Measurements from ENCODE around the gene ZBTB20. TPM values are rescaled to one million over a fixed set of nuclear protein-coding genes. Genes with fewer than 3 reads are reported as not detected.

The ZBTB20 gene
- total and polyA plus RNA-seq, 5 donors from 2014 or later: 10.1 to 58.2 (median 13.2) TPM

DNA sequence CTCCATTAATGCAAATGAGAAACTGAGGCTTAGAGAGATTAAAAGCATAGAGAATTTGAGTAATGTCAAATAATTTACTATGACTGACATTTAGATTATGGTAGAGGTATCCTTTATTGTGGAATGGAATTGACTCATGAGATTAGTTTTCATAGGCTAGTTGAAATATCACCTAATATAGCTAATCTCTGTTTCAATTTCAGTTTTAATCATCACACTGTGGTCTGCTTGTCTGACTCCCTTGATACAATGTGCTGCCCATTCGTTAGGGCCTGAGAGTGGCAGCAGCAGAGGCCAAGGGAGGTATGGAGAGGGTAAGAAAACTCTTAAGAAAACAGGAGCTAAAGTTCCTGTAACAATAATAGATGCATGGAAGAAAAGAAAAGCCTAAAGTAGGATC, 13.2 kb upstream of the ZBTB20 start:
- peak overlapping the region in 2 of 3 donors; percentile 25 to 69 for H3K27ac Mint-ChIP-seq
- H3K9me3 Mint-ChIP-seq: peaks cover 0 to 5% (median 0%) of the 10 kb centered on the region in 7 donors
- no peak for DNase-seq
- no peaks in the 10 kb centered on the region for H3K27me3 ChIP-seq (ENCODE audit: control insufficient read depth, insufficient read depth, low read length)
- peaks cover 5% of the 10 kb centered on the region for H3K36me3 Mint-ChIP-seq
- H3K9me3 ChIP-seq (ENCODE audit: control insufficient read depth in 2 of 2, low read length in 2 of 2): no peaks in the 10 kb centered on the region
- H3K4me1 Mint-ChIP-seq: peaks cover 10 to 28% (median 22%) of the 10 kb centered on the region in 4 donors
- H3K4me3 ChIP-seq (ENCODE audit: low read depth, low read length): no peak overlapping the region
- no peaks in the 10 kb centered on the region for H3K27me3 Mint-ChIP-seq
- H3K4me3 Mint-ChIP-seq: peak overlapping the region in 1 of 4 donors; percentile 55
- ATAC-seq (ENCODE audit: low read depth in 2 of 2): no peak
- no peak overlapping the region for H3K27ac ChIP-seq (ENCODE audit: insufficient read depth, low read length, poor library complexity, severe bottlenecking)
- H3K36me3 ChIP-seq (ENCODE audit: control insufficient read depth, insufficient read depth, low read length): no peaks in the 10 kb centered on the region
- peaks cover 19% of the 10 kb centered on the region for H3K4me1 ChIP-seq (ENCODE audit: control insufficient read depth, insufficient read depth, low read length, poor library complexity, severe bottlenecking)

DNA sequence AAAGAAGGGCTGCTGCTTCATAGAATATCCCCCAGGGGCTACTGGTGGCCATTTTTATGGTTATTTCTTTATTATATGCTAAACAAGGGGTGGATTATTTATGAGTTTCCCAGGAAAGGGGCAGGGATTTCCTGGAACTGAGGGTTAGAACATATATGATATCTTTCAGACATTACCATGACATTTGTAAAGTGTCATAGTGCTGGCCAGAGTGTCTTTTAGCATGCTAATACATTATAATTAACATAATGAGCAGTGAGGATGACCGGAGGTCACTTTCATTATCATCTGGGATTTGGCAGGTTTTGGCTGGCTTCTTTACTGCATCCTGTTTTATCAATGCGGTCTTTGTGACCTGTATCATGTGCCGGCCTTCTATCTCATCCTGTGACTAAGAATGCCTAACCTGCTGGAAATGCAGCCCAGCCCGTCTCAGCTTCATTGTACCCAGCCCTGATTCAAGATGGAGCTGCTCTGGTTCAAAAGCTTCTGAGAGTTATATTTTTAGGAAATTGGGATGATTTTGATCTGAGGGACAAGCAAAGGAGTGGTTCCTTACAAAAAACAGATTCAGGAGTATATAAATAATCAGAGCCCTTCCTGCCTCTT, 9.1 kb upstream of the ZBTB20 start:
- Mint-ChIP-seq H3K9me3 (peaks cover 0 to 5% (median 0%) of the 10 kb centered on the region in 7 donors), H3K27me3 (no peaks in the 10 kb centered on the region), H3K4me3 (no peak overlapping the region), H3K27ac (no peak overlapping the region), H3K4me1 (peaks cover 0 to 5% (median 3%) of the 10 kb centered on the region in 4 donors), H3K36me3 (peaks cover 5% of the 10 kb centered on the region)
- ATAC-seq (ENCODE audit: low read depth in 2 of 2): no peak
- no peaks in the 10 kb centered on the region for H3K27me3 ChIP-seq (ENCODE audit: control insufficient read depth, insufficient read depth, low read length)
- DNase-seq: no peak
- no peaks in the 10 kb centered on the region for H3K9me3 ChIP-seq (ENCODE audit: control insufficient read depth in 2 of 2, low read length in 2 of 2)
- no peak overlapping the region for H3K4me3 ChIP-seq (ENCODE audit: low read depth, low read length)
- H3K4me1 ChIP-seq (ENCODE audit: control insufficient read depth, insufficient read depth, low read length, poor library complexity, severe bottlenecking): no peaks in the 10 kb centered on the region
- no peak overlapping the region for H3K27ac ChIP-seq (ENCODE audit: insufficient read depth, low read length, poor library complexity, severe bottlenecking)
- H3K36me3 ChIP-seq (ENCODE audit: control insufficient read depth, insufficient read depth, low read length): no peaks in the 10 kb centered on the region

DNA sequence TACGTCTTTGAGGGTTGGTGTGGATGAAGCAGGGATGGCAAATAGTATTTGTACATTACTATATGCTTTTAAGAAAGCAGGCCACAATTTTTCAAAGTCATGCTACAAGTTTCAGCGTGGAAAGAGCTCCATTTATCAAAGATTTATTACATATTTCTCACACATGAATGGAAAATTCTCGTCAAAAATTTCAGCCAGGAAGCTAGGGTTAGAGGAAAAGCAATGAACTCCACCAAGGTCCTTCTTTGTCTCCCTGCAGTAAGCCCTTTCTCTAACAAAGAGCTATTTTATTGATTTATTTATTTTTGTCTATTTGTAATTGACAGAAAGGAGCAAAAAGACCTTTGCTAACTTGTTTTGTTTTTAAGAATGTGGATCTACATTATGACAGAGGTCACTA, 7.5 kb upstream of the ZBTB20 start:
- H3K27me3 Mint-ChIP-seq: no peaks in the 10 kb centered on the region
- DNase-seq (no peak), ATAC-seq (ENCODE audit: low read depth in 2 of 2) (no peak)
- peaks cover 0 to 4% (median under 1%) of the 10 kb centered on the region in 4 donors for H3K4me1 Mint-ChIP-seq
- Histone ChIP-seq H3K27me3 (ENCODE audit: control insufficient read depth, insufficient read depth, low read length) (no peaks in the 10 kb centered on the region), H3K4me3 (ENCODE audit: low read depth, low read length) (no peak overlapping the region), H3K4me1 (ENCODE audit: control insufficient read depth, insufficient read depth, low read length, poor library complexity, severe bottlenecking) (no peaks in the 10 kb centered on the region), H3K9me3 (ENCODE audit: control insufficient read depth in 2 of 2, low read length in 2 of 2) (no peaks in the 10 kb centered on the region), H3K27ac (ENCODE audit: insufficient read depth, low read length, poor library complexity, severe bottlenecking) (no peak overlapping the region), H3K36me3 (ENCODE audit: control insufficient read depth, insufficient read depth, low read length) (no peaks in the 10 kb centered on the region)
- peaks cover 0 to 5% (median 2%) of the 10 kb centered on the region in 7 donors for H3K9me3 Mint-ChIP-seq
- H3K4me3 Mint-ChIP-seq: no peak overlapping the region
- no peak overlapping the region for H3K27ac Mint-ChIP-seq
- peaks cover 5% of the 10 kb centered on the region for H3K36me3 Mint-ChIP-seq

DNA sequence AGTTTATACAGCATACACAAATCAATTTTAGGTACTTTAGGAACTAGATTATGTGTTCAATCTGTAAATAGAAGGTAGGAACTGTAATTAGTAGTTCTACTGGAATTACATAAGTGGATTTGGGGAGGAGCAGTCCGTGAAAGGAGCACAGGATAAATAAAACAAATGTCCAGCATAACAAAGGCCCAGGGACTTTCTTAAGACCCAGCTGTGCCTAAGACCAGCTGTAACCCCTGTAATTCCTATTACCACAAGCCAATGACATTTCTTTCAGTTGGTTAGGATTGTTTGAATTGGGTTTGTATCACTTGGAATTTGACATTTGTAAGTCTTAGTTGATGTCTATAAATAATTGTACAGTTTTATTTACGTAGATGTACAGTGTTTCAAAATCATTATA, 4.8 kb upstream of the ZBTB20 start:
- Histone ChIP-seq H3K36me3 (ENCODE audit: control insufficient read depth, insufficient read depth, low read length) (no peaks in the 10 kb centered on the region), H3K4me3 (ENCODE audit: low read depth, low read length) (no peak overlapping the region), H3K4me1 (ENCODE audit: control insufficient read depth, insufficient read depth, low read length, poor library complexity, severe bottlenecking) (peaks cover 12% of the 10 kb centered on the region), H3K9me3 (ENCODE audit: control insufficient read depth in 2 of 2, low read length in 2 of 2) (no peaks in the 10 kb centered on the region), H3K27me3 (ENCODE audit: control insufficient read depth, insufficient read depth, low read length) (no peaks in the 10 kb centered on the region), H3K27ac (ENCODE audit: insufficient read depth, low read length, poor library complexity, severe bottlenecking) (no peak overlapping the region)
- ATAC-seq (ENCODE audit: low read depth in 2 of 2) (no peak), DNase-seq (no peak)
- H3K9me3 Mint-ChIP-seq: peaks cover 0 to 4% (median 2%) of the 10 kb centered on the region in 7 donors
- no peak overlapping the region for H3K4me3 Mint-ChIP-seq
- no peak overlapping the region for H3K27ac Mint-ChIP-seq
- H3K4me1 Mint-ChIP-seq: peaks cover 4 to 12% (median 6%) of the 10 kb centered on the region in 4 donors
- H3K27me3 Mint-ChIP-seq: peaks cover 6% of the 10 kb centered on the region
- H3K36me3 Mint-ChIP-seq: peaks cover 1% of the 10 kb centered on the region

DNA sequence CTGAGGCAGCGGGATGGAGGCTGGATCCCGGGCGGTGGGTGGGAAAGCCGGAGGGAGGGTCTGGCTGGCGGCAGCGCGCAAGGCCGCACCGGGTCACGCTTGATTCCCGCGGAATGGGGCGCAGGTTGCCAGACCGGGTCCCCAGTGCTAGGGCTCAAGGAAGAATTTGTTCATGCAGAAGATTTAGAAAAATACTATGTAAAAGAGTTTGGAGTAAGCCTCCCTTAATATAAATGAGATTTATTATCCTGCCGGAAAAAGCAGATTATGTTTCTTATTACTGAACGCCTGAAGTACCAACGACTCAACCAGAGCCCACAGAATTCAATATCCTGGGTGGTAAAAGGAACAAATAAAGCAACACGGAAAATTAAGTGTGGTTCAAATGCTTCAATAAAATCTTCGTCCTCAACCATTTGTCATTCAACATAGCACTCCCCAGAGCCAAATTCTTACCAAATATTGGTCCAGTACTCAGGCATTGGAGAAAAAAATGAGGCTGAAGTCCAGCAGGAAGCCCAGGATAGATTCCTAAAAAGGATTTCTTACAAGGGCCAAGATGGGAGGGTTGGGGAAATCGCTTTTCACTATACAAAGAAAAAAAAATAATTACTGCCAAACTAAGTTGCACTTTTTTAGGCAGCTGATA, 1.2 kb upstream of the ZBTB20 start:
- H3K36me3 ChIP-seq (ENCODE audit: control insufficient read depth, insufficient read depth, low read length): no peaks in the 10 kb centered on the region
- Mint-ChIP-seq H3K36me3 (no peaks in the 10 kb centered on the region), H3K9me3 (peaks cover 0 to 4% (median 2%) of the 10 kb centered on the region in 7 donors), H3K4me1 (peaks cover 19 to 34% (median 21%) of the 10 kb centered on the region in 4 donors), H3K27ac (peak overlapping the region; percentile 99 to 100 (median 99)), H3K27me3 (peaks cover 6% of the 10 kb centered on the region), H3K4me3 (peak overlapping the region; percentile 93 to 100 (median 98))
- peak overlapping the region; percentile 96 for H3K27ac ChIP-seq (ENCODE audit: insufficient read depth, low read length, poor library complexity, severe bottlenecking)
- H3K4me3 ChIP-seq (ENCODE audit: low read depth, low read length): peak overlapping the region; percentile 93
- DNase-seq: no peak
- peaks cover 22% of the 10 kb centered on the region for H3K4me1 ChIP-seq (ENCODE audit: control insufficient read depth, insufficient read depth, low read length, poor library complexity, severe bottlenecking)
- no peaks in the 10 kb centered on the region for H3K9me3 ChIP-seq (ENCODE audit: control insufficient read depth in 2 of 2, low read length in 2 of 2)
- no peak for ATAC-seq (ENCODE audit: low read depth in 2 of 2)
- no peaks in the 10 kb centered on the region for H3K27me3 ChIP-seq (ENCODE audit: control insufficient read depth, insufficient read depth, low read length)

DNA sequence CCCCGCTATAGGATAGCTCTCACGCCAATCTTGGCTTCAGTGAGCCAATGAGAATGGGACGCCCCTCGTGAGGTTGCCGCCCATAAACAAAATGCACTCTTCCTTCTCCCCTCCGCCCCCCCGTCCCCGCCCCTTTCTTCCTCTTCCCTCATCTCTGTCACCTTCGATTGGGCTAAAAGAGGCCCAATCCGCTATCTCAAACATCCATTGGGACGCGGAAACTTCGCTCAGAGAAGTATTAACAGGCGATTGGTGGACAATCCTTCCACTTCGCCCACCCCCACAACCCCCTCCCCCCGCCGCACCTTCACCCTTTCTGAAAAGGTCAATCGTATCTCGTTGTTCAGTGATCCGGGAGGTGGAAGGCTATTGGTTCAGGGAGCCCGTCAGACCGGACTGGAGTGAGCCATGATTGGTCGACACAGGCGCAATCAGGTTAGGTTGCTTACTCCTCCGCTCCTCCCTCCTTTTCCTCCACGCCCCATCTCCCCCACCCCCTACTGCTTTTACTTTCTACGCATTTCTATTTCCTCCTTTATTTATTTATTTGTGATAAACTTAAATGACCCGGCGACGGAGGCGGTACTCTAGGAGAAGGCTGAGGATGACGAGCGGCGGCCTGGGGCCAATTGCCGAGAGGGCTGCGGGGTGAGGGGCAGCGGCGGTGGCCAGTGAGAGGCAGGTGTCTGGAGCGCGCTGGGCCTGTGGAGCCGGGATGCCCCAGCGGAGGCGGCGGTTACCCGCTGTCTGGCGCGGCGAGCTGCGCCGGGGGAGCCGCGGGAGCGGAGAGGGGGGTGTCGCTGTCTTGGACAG, 447 bp upstream of the ZBTB20 start:
- no peaks in the 10 kb centered on the region for H3K36me3 Mint-ChIP-seq
- Histone ChIP-seq H3K27me3 (ENCODE audit: control insufficient read depth, insufficient read depth, low read length) (no peaks in the 10 kb centered on the region), H3K27ac (ENCODE audit: insufficient read depth, low read length, poor library complexity, severe bottlenecking) (peak overlapping the region; percentile 96), H3K9me3 (ENCODE audit: control insufficient read depth in 2 of 2, low read length in 2 of 2) (no peaks in the 10 kb centered on the region), H3K4me1 (ENCODE audit: control insufficient read depth, insufficient read depth, low read length, poor library complexity, severe bottlenecking) (peaks cover 22% of the 10 kb centered on the region), H3K36me3 (ENCODE audit: control insufficient read depth, insufficient read depth, low read length) (no peaks in the 10 kb centered on the region), H3K4me3 (ENCODE audit: low read depth, low read length) (peak overlapping the region; percentile 93)
- ATAC-seq (ENCODE audit: low read depth in 2 of 2) (peak; percentile 80 to 83), DNase-seq (peak; percentile 97 to 100 (median 98))
- peak overlapping the region; percentile 93 to 100 (median 98) for H3K4me3 Mint-ChIP-seq
- H3K27me3 Mint-ChIP-seq: peaks cover 6% of the 10 kb centered on the region
- H3K9me3 Mint-ChIP-seq: peaks cover 0 to 4% (median 0%) of the 10 kb centered on the region in 7 donors
- peaks cover 19 to 40% (median 25%) of the 10 kb centered on the region in 4 donors for H3K4me1 Mint-ChIP-seq
- H3K27ac Mint-ChIP-seq: peak overlapping the region; percentile 99 to 100 (median 99)

DNA sequence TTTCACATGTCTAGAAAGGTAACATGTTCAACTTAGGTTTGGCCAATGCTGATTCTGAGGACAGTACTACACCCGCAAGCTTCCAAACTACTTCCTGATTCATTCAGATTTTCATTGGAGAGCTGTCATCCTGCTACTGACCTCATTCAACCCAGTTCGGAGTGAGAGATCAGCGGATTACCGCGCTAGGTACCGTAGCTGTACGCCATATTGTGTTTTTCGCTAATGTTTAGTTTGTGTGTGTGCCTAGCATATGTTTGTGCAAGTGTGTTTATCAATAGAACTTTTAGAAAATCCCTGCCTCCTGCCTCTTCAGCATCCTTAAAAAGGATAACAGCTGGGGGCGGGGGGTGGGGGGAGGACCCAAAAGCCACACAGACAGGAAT, 1.1 kb downstream of the ZBTB20 start:
- Mint-ChIP-seq H3K27me3 (peaks cover 6% of the 10 kb centered on the region), H3K4me1 (peaks cover 25 to 49% (median 36%) of the 10 kb centered on the region in 4 donors), H3K36me3 (peaks cover 5% of the 10 kb centered on the region), H3K27ac (peak overlapping the region; percentile 86 to 99 (median 94)), H3K4me3 (peak overlapping the region; percentile 92 to 99 (median 95)), H3K9me3 (peaks cover 0 to 4% (median 0%) of the 10 kb centered on the region in 7 donors)
- Histone ChIP-seq H3K27ac (ENCODE audit: insufficient read depth, low read length, poor library complexity, severe bottlenecking) (peak overlapping the region; percentile 96), H3K4me1 (ENCODE audit: control insufficient read depth, insufficient read depth, low read length, poor library complexity, severe bottlenecking) (peaks cover 22% of the 10 kb centered on the region), H3K36me3 (ENCODE audit: control insufficient read depth, insufficient read depth, low read length) (no peaks in the 10 kb centered on the region), H3K9me3 (ENCODE audit: control insufficient read depth in 2 of 2, low read length in 2 of 2) (no peaks in the 10 kb centered on the region), H3K4me3 (ENCODE audit: low read depth, low read length) (peak overlapping the region; percentile 84), H3K27me3 (ENCODE audit: control insufficient read depth, insufficient read depth, low read length) (no peaks in the 10 kb centered on the region)
- ATAC-seq (ENCODE audit: low read depth in 2 of 2): no peak
- DNase-seq: peak; percentile 28 to 66 (median 54)

All from CD4-positive, CD25-positive, alpha-beta regulatory T cell (primary cell).